Smooth muscle cell (in vitro differentiated cells): ENCODE results near the gene WSCD2. TPM values are rescaled to one million over a fixed set of nuclear protein-coding genes. Genes with fewer than 3 reads are reported as not detected.

Experiments
- DNase-seq: peaks from one replicate; lab custom pipeline; 2025; ENCODE audit not compliant: unreplicated experiment; lab: John Stamatoyannopoulos, UW
- H2AFZ ChIP-seq: fragments of 200-600 bp; sonication (generic); 2 replicates; pipeline ENCODE4 v1.6.0; 2016; ENCODE audit warnings: antibody characterized with exemption, low read depth, mild to moderate bottlenecking
- H3F3A ChIP-seq: fragments of 200-600 bp; sonication (generic); 2 replicates; pipeline ENCODE4 v1.6.0; 2017; ENCODE audit warnings: antibody characterized with exemption, low read depth
- H3K27ac ChIP-seq: fragments of 200-600 bp; sonication (generic); 2 replicates; pipeline ENCODE4 v1.5.1; 2016; ENCODE audit warnings: low read depth, mild to moderate bottlenecking
- H3K27me3 ChIP-seq: fragments of 200-600 bp; sonication (generic); 2 replicates; pipeline ENCODE4 v1.6.1; 2016; ENCODE audit warnings: low read depth, mild to moderate bottlenecking
- H3K36me3 ChIP-seq: fragments of 200-600 bp; sonication (generic); 2 replicates; pipeline ENCODE4 v1.5.1; 2016; ENCODE audit warnings: low read depth
- H3K4me1 ChIP-seq: fragments of 200-600 bp; sonication (generic); 2 replicates; pipeline ENCODE4 v1.5.1; 2016; ENCODE audit warnings: low read depth
- H3K4me2 ChIP-seq: fragments of 200-600 bp; sonication (generic); 2 replicates; pipeline ENCODE4 v1.6.0; 2016; ENCODE audit warnings: mild to moderate bottlenecking
- H3K4me3 ChIP-seq: fragments of 200-600 bp; sonication (generic); 2 replicates; pipeline ENCODE4 v1.5.1; 2016; ENCODE audit warnings: mild to moderate bottlenecking
- H3K79me2 ChIP-seq: fragments of 200-600 bp; sonication (generic); 2 replicates; pipeline ENCODE4 v1.6.0; 2016; ENCODE audit warnings: low read depth, mild to moderate bottlenecking
- H3K9ac ChIP-seq: fragments of 200-600 bp; sonication (generic); 2 replicates; pipeline ENCODE4 v1.6.0; 2016; ENCODE audit warnings: low read depth
- H3K9me3 ChIP-seq: fragments of 200-600 bp; sonication (generic); replicated peaks from 2 replicates; pipeline ENCODE4 v1.5.1; 2016; ENCODE audit warnings: low read depth
- H4K20me1 ChIP-seq: fragments of 200-600 bp; sonication (generic); 2 replicates; pipeline ENCODE4 v1.6.0; 2016; ENCODE audit warnings: low read depth
- WGBS: methylation state at CpG from one replicate; pipeline ENCODE4 v1.1.7; 2016; ENCODE audit warnings: low lambda C conversion rate; 5-methylcytosine and 5-hydroxymethylcytosine counted together
- polyA plus RNA-seq: library from polyadenylated mRNA; unstranded; fragments of >200 nt; fragmentation: Nextera tagmentation; extraction: Ambion mirVana; gene quantifications from 2 replicates; pipeline ENCODE4 v1.2.1, GENCODE V29; 2016
- total RNA-seq: library from RNA; depleted of rRNA; stranded (reverse); fragments of >200 nt; gene quantifications from 2 replicates; pipeline ENCODE4 v1.2.3, GENCODE V29; 2014
- TF ChIP-seq, protein P1 (sequence below): fragments of 200-600 bp; sonication (generic); IDR thresholded peaks from 2 replicates; pipeline ENCODE4 v1.5.1; 2017; ENCODE audit warnings: borderline replicate concordance, mild to moderate bottlenecking, antibody characterized with exemption; ENCODE audit not compliant: insufficient read depth, poor library complexity, severe bottlenecking

Gene WSCD2
- total and polyA plus RNA-seq, 2 experiments from 2014 or later = 0.13 TPM

DNA sequence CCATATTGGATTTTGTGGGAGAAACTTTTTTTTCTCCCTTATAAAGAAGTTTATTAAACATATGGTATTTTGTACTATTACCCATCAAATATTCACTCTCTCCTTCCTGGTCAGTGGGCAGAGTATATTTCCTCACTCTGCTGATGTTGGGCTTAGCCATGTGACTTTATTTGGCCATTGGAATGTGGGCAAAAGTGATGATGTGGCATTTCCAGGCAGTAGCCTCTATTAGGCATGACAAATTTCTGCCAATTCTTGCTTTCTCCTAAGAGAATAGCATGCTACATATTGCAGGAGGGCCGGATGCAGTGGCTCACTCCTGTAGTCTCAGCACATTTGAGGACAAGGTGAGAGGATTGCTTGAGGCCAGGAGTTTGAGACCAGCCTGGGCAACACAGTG is 24.4 kb upstream of the WSCD2 start:
- no peaks in the 10 kb centered on the region for H3F3A ChIP-seq
- no peak overlapping the region for H2AFZ ChIP-seq
- no peaks in the 10 kb centered on the region for H3K4me1 ChIP-seq
- 82% methylated on average over 1 of the region's 1 CpG for WGBS
- no peaks in the 10 kb centered on the region for H3K36me3 ChIP-seq
- DNase-seq = no peak
- H3K9ac ChIP-seq = no peak overlapping the region
- no peak overlapping the region for H3K4me2 ChIP-seq
- TF ChIP-seq, protein P1, sequence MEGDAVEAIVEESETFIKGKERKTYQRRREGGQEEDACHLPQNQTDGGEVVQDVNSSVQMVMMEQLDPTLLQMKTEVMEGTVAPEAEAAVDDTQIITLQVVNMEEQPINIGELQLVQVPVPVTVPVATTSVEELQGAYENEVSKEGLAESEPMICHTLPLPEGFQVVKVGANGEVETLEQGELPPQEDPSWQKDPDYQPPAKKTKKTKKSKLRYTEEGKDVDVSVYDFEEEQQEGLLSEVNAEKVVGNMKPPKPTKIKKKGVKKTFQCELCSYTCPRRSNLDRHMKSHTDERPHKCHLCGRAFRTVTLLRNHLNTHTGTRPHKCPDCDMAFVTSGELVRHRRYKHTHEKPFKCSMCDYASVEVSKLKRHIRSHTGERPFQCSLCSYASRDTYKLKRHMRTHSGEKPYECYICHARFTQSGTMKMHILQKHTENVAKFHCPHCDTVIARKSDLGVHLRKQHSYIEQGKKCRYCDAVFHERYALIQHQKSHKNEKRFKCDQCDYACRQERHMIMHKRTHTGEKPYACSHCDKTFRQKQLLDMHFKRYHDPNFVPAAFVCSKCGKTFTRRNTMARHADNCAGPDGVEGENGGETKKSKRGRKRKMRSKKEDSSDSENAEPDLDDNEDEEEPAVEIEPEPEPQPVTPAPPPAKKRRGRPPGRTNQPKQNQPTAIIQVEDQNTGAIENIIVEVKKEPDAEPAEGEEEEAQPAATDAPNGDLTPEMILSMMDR = no peak
- no peak overlapping the region for H3K4me3 ChIP-seq
- no peaks in the 10 kb centered on the region for H3K79me2 ChIP-seq
- no peaks in the 10 kb centered on the region for H3K9me3 ChIP-seq
- H3K27me3 ChIP-seq = no peaks in the 10 kb centered on the region
- H3K27ac ChIP-seq = no peak overlapping the region
- H4K20me1 ChIP-seq = no peaks in the 10 kb centered on the region

DNA sequence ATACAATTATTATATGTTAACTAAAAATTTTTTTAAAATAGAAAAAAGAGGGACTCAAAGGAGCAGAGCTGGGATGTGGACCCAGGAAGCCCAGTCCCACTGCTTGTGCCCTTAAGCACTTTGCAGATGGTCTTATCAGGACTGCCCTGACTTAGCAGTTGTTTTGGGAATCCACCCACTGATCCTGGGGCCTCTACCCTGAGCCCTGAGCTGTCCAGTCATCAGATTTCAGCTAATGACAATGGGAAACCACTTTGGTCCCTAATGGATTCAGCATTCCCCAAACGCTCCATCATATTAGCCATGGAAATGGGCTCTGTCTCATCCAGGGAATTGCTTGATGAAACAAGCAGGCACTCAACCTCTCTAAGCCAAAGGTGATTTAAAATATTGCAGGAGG is 22.5 kb upstream of the WSCD2 start:
- Histone ChIP-seq H3K4me2 (no peak overlapping the region), H3K4me3 (no peak overlapping the region), H4K20me1 (no peaks in the 10 kb centered on the region), H3K4me1 (no peaks in the 10 kb centered on the region), H3K9ac (no peak overlapping the region), H3K79me2 (no peaks in the 10 kb centered on the region), H3K36me3 (no peaks in the 10 kb centered on the region), H3F3A (no peaks in the 10 kb centered on the region), H2AFZ (no peak overlapping the region), H3K9me3 (no peaks in the 10 kb centered on the region), H3K27ac (no peak overlapping the region), H3K27me3 (no peaks in the 10 kb centered on the region)
- TF ChIP-seq, protein P1 = no peak
- no peak for DNase-seq
- 41% methylated on average over 1 of the region's 1 CpG for WGBS

DNA sequence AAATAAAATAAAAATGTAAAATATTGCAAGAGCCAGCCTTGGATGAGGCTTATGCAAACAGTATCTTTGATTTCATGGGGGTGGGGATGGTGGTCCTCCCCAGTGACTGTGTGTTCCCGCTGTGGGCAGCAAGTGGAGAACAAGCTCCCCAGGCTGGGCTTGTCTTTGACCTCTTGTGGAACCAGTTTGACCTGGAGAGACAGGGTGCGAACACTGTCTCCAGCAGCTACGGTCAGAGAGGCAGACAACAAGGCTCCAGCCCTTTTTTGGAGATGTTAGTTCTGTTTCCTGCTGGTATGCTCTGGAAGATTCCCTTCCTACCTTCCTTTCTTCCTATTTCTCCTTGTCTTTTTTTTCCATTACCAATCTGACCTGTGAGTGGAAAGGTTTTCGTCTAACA is 21.8 kb upstream of the WSCD2 start:
- no peaks in the 10 kb centered on the region for H3K36me3 ChIP-seq
- no peak overlapping the region for H2AFZ ChIP-seq
- H3K4me1 ChIP-seq = no peaks in the 10 kb centered on the region
- no peaks in the 10 kb centered on the region for H3K79me2 ChIP-seq
- H3K27me3 ChIP-seq = no peaks in the 10 kb centered on the region
- H3F3A ChIP-seq = no peaks in the 10 kb centered on the region
- H3K4me3 ChIP-seq = no peak overlapping the region
- H3K9ac ChIP-seq = no peak overlapping the region
- H3K27ac ChIP-seq = no peak overlapping the region
- H3K4me2 ChIP-seq = no peak overlapping the region
- WGBS = 66% methylated on average over 4 of the region's 4 CpGs
- H4K20me1 ChIP-seq = no peaks in the 10 kb centered on the region
- TF ChIP-seq, protein P1 = no peak
- H3K9me3 ChIP-seq = no peaks in the 10 kb centered on the region
- DNase-seq = no peak

DNA sequence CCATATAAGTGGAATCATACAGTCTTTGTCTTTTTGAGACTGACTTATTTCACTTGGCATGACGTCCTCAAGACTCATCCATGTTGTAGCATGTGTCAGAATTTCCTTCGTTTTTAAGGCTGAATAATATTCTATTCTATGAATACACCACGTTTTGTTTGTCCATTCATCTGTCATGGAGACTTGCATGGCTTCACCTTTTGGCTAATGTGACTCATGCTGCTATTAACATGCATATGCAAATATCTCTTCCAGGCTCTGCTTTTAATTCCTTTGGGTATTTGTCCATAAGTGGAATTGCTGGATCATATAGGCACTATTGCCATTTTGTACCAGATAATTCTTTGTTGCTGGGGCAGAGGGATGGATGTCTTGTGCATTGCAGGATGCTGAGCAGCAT is 19.6 kb upstream of the WSCD2 start:
- Histone ChIP-seq H2AFZ (no peak overlapping the region), H3K9ac (no peak overlapping the region), H3K27ac (no peak overlapping the region), H3K9me3 (no peaks in the 10 kb centered on the region), H3K4me3 (no peak overlapping the region), H3K36me3 (no peaks in the 10 kb centered on the region), H3K4me2 (no peak overlapping the region), H3K27me3 (no peaks in the 10 kb centered on the region), H4K20me1 (no peaks in the 10 kb centered on the region), H3F3A (no peaks in the 10 kb centered on the region), H3K4me1 (peaks cover 11% of the 10 kb centered on the region), H3K79me2 (no peaks in the 10 kb centered on the region)
- TF ChIP-seq, protein P1 = no peak
- no peak for DNase-seq
- WGBS = 69% methylated on average over 3 of the region's 3 CpGs
